ENCODE results near the gene PSME1. TPM values are rescaled to one million over a fixed set of nuclear protein-coding genes. Genes with fewer than 3 reads are reported as not detected.
A peak's percentile ranks its signal among the peaks of the same experiment; 100 is the strongest.

The PSME1 gene
- total RNA-seq, 5 donors from 2014 or later (not counting 1 experiment from before 2014, with no cell fraction given): 221 to 291 (median 259) TPM

GRCh38 chr14:24185026-24185425 lies 49.0 kb downstream of the PSME1 start:
- ATAC-seq (replicated peaks in 1 of 4) (no peak), DNase-seq (no peak)
- no peaks in the 10 kb centered on the region for H3K27me3 ChIP-seq (replicated peaks in 1 of 2; ENCODE audit: control insufficient read depth in 2 of 2, extremely low read depth in 1 of 2, insufficient read depth in 2 of 2, low read length in 1 of 2)
- WGBS (ENCODE audit: insufficient coverage): 96% methylated on average over 5 of the region's 7 CpGs
- Mint-ChIP-seq H3K4me3 (no peak overlapping the region), H3K27me3 (no peaks in the 10 kb centered on the region), H3K9me3 (no peaks in the 10 kb centered on the region), H3K36me3 (peaks cover 30% of the 10 kb centered on the region), H3K4me1 (peaks cover 23 to 29% (median 27%) of the 10 kb centered on the region in 3 donors), H3K27ac (no peak overlapping the region)
- peaks cover 3 to 30% of the 10 kb centered on the region in 2 experiments for H3K4me1 ChIP-seq (ENCODE audit: control insufficient read depth in 1 of 2, extremely low read depth in 1 of 2, insufficient read depth in 2 of 2, low read length in 2 of 2)
- ChIA-PET POLR2A (interaction anchor here (0.7 to 0.9 kb wide), 2 partner anchors 10 to 14 kb away, joined by 3 to 5 read pairs; partner anchors contain the start of gene TM9SF1 (in 1 of the 2)), CTCF (interaction anchor here in 1 of 2 donors (0.5 kb wide), 1 partner anchor 554 kb away, joined by 3 read pairs; no protein-coding TSS in a partner anchor)
- H3K36me3 ChIP-seq (ENCODE audit: control insufficient read depth in 2 of 2, extremely low read depth in 1 of 2, insufficient read depth in 1 of 2, low read length in 1 of 2): peaks cover 28 to 67% of the 10 kb centered on the region in 2 donors
- no peak overlapping the region for H3K4me3 ChIP-seq (ENCODE audit: control insufficient read depth in 1 of 2, extremely low read depth in 1 of 2, low read length in 1 of 2)
- H3K27ac ChIP-seq (ENCODE audit: low read length): no peak overlapping the region
- no peaks in the 10 kb centered on the region for H3K9me3 ChIP-seq

GRCh38 chr14:24185741-24186140 lies 49.7 kb downstream of the PSME1 start:
- no peak overlapping the region for H3K27ac Mint-ChIP-seq
- H3K4me3 Mint-ChIP-seq: no peak overlapping the region
- no peak overlapping the region for H3K27ac ChIP-seq (ENCODE audit: low read length)
- H3K36me3 ChIP-seq (ENCODE audit: control insufficient read depth in 2 of 2, extremely low read depth in 1 of 2, insufficient read depth in 1 of 2, low read length in 1 of 2): peaks cover 24 to 67% of the 10 kb centered on the region in 2 donors
- ChIA-PET POLR2A (interaction anchor here in 1 of 2 donors (0.9 kb wide), 1 partner anchor 10 kb away, joined by 3 read pairs; the partner anchor contains the start of gene TM9SF1), CTCF (interaction anchor here in 1 of 2 donors (0.6 to 0.7 kb wide), 2 partner anchors 24 to 41 kb away, joined by 3 read pairs; partner anchors contain the start of gene IRF9)
- peaks cover 23 to 30% (median 27%) of the 10 kb centered on the region in 3 donors for H3K4me1 Mint-ChIP-seq
- H3K4me1 ChIP-seq (ENCODE audit: control insufficient read depth in 1 of 2, extremely low read depth in 1 of 2, insufficient read depth in 2 of 2, low read length in 2 of 2): peaks cover 3 to 30% of the 10 kb centered on the region in 2 experiments
- H3K4me3 ChIP-seq (ENCODE audit: control insufficient read depth in 1 of 2, extremely low read depth in 1 of 2, low read length in 1 of 2): no peak overlapping the region
- H3K27me3 ChIP-seq (replicated peaks in 1 of 2; ENCODE audit: control insufficient read depth in 2 of 2, extremely low read depth in 1 of 2, insufficient read depth in 2 of 2, low read length in 1 of 2): no peaks in the 10 kb centered on the region
- no peaks in the 10 kb centered on the region for H3K9me3 ChIP-seq
- 96% methylated on average over 10 of the region's 11 CpGs for WGBS (ENCODE audit: insufficient coverage)
- ATAC-seq (replicated peaks in 1 of 4) (no peak), DNase-seq (no peak)
- H3K9me3 Mint-ChIP-seq: no peaks in the 10 kb centered on the region
- H3K36me3 Mint-ChIP-seq: peaks cover 25% of the 10 kb centered on the region
- no peaks in the 10 kb centered on the region for H3K27me3 Mint-ChIP-seq

- WGBS (ENCODE audit: insufficient coverage): 100% methylated on average over 3 of the region's 10 CpGs
- Mint-ChIP-seq H3K36me3 (peaks cover 26% of the 10 kb centered on the region), H3K4me3 (peak overlapping the region; percentile 70 to 89 (median 86)), H3K27me3 (no peaks in the 10 kb centered on the region), H3K9me3 (no peaks in the 10 kb centered on the region), H3K27ac (peak overlapping the region; percentile 59 to 72), H3K4me1 (peaks cover 28 to 38% (median 30%) of the 10 kb centered on the region in 3 donors)
- H3K9me3 ChIP-seq: no peaks in the 10 kb centered on the region
- peaks cover 3 to 30% of the 10 kb centered on the region in 2 experiments for H3K4me1 ChIP-seq (ENCODE audit: control insufficient read depth in 1 of 2, extremely low read depth in 1 of 2, insufficient read depth in 2 of 2, low read length in 2 of 2)
- H3K36me3 ChIP-seq (ENCODE audit: control insufficient read depth in 2 of 2, extremely low read depth in 1 of 2, insufficient read depth in 1 of 2, low read length in 1 of 2): peaks cover 20 to 61% of the 10 kb centered on the region in 2 donors
- DNase-seq: no peak
- CTCF ChIA-PET: no interaction called here
- no peak overlapping the region for H3K27ac ChIP-seq (ENCODE audit: low read length)
- ATAC-seq (replicated peaks in 1 of 4): no peak
- no peaks in the 10 kb centered on the region for H3K27me3 ChIP-seq (replicated peaks in 1 of 2; ENCODE audit: control insufficient read depth in 2 of 2, extremely low read depth in 1 of 2, insufficient read depth in 2 of 2, low read length in 1 of 2)
- POLR2A ChIA-PET: interaction anchor here in 1 of 2 donors (0.6 to 0.8 kb wide), 2 partner anchors 26 to 36 kb away, joined by 3 to 7 read pairs; partner anchors contain the start of gene IRF9
- H3K4me3 ChIP-seq (ENCODE audit: control insufficient read depth in 1 of 2, extremely low read depth in 1 of 2, low read length in 1 of 2): no peak overlapping the region
Observed at GRCh38 chr14:24186831-24187538, 51.0 kb downstream of the PSME1 start.

- peak overlapping the region; percentile 70 for H3K27ac ChIP-seq (ENCODE audit: low read length)
- peak overlapping the region; percentile 86 to 89 (median 89) for H3K4me3 Mint-ChIP-seq
- no peaks in the 10 kb centered on the region for H3K27me3 ChIP-seq (replicated peaks in 1 of 2; ENCODE audit: control insufficient read depth in 2 of 2, extremely low read depth in 1 of 2, insufficient read depth in 2 of 2, low read length in 1 of 2)
- ChIA-PET POLR2A (interaction anchor here in 1 of 2 donors (0.8 kb wide), 1 partner anchor 26 kb away, joined by 3 read pairs; the partner anchor contains the start of gene IRF9), CTCF (interaction anchor here in 1 of 2 donors (1.3 kb wide), 1 partner anchor 26 kb away, joined by 4 read pairs; the partner anchor contains the start of gene IRF9)
- H3K36me3 ChIP-seq (ENCODE audit: control insufficient read depth in 2 of 2, extremely low read depth in 1 of 2, insufficient read depth in 1 of 2, low read length in 1 of 2): peaks cover 21 to 61% of the 10 kb centered on the region in 2 donors
- ATAC-seq (replicated peaks in 1 of 4) (no peak), DNase-seq (no peak)
- H3K9me3 ChIP-seq: no peaks in the 10 kb centered on the region
- WGBS (ENCODE audit: insufficient coverage): 67% methylated on average over 1 of the region's 2 CpGs
- peak overlapping the region; percentile 84 to 89 for H3K4me3 ChIP-seq (ENCODE audit: control insufficient read depth in 1 of 2, extremely low read depth in 1 of 2, low read length in 1 of 2)
- no peaks in the 10 kb centered on the region for H3K27me3 Mint-ChIP-seq
- peaks cover 3 to 30% of the 10 kb centered on the region in 2 experiments for H3K4me1 ChIP-seq (ENCODE audit: control insufficient read depth in 1 of 2, extremely low read depth in 1 of 2, insufficient read depth in 2 of 2, low read length in 2 of 2)
- H3K36me3 Mint-ChIP-seq: peaks cover 26% of the 10 kb centered on the region
- peaks cover 33 to 43% (median 36%) of the 10 kb centered on the region in 3 donors for H3K4me1 Mint-ChIP-seq
- H3K27ac Mint-ChIP-seq: peak overlapping the region; percentile 89 to 94
- H3K9me3 Mint-ChIP-seq: no peaks in the 10 kb centered on the region
Observed at GRCh38 chr14:24187539-24187915, 51.5 kb downstream of the PSME1 start.

Other genes with a start within 250 kb of the PSME1 start
- gene DHRS4, start 182.4 kb upstream of the PSME1 start, total RNA-seq: 10 to 100 TPM; 11.1 to 21.4 (median 17.5) TPM
- 10 to 100 TPM; 14.0 to 21.9 (median 16.4) TPM for gene DHRS4L2, start 147.3 kb upstream of the PSME1 start, total RNA-seq
- 1 to 10 TPM in 1 of 5 donors, under 1 TPM in 4; 0.38 to 1.9 (median 0.59) TPM for gene CARMIL3, start 84.2 kb upstream of the PSME1 start, total RNA-seq
- gene CPNE6, start 64.6 kb upstream of the PSME1 start, total RNA-seq: not detected
- 10 to 100 TPM; 11.8 to 35.5 (median 29.4) TPM for gene PCK2, start 41.9 kb upstream of the PSME1 start, total RNA-seq
- 10 to 100 TPM; 78.5 to 94.1 (median 89.6) TPM for gene DCAF11, start 21.4 kb upstream of the PSME1 start, total RNA-seq
- 1 to 10 TPM; 1.9 to 3.7 (median 3.4) TPM for gene NRL, start 21.2 kb upstream of the PSME1 start, total RNA-seq
- gene FITM1, start 5.5 kb upstream of the PSME1 start, total RNA-seq: 1 to 10 TPM; 2.5 to 3.5 (median 3.2) TPM
- 10 to 100 TPM in 3 of 5 donors, 1 to 10 TPM in 2; 9.3 to 29.8 (median 20.8) TPM for gene EMC9, start 5.4 kb downstream of the PSME1 start, total RNA-seq
- 100 to 1,000 TPM; 130 to 192 (median 159) TPM for gene PSME2, start 10.4 kb downstream of the PSME1 start, total RNA-seq
- 100 to 1,000 TPM in 3 of 5 donors, 10 to 100 TPM in 2; 67.7 to 131 (median 100) TPM for gene RNF31, start 11.3 kb downstream of the PSME1 start, total RNA-seq
- 100 to 1,000 TPM; 201 to 285 (median 215) TPM for gene IRF9, start 25.1 kb downstream of the PSME1 start, total RNA-seq
- 10 to 100 TPM; 32.4 to 82.5 (median 41.5) TPM for gene REC8, start 35.9 kb downstream of the PSME1 start, total RNA-seq
- gene IPO4, start 52.6 kb downstream of the PSME1 start, total RNA-seq: 10 to 100 TPM; 34.4 to 53.4 (median 39.6) TPM
- 10 to 100 TPM; 19.0 to 29.5 (median 21.8) TPM for gene TM9SF1, start 59.2 kb downstream of the PSME1 start, total RNA-seq
- gene TSSK4, start 69.5 kb downstream of the PSME1 start, total RNA-seq: 1 to 10 TPM in 2 of 5 donors, under 1 TPM in 3; 0.35 to 1.4 (median 0.44) TPM
- gene CHMP4A, start 77.3 kb downstream of the PSME1 start, total RNA-seq: 10 to 100 TPM; 81.9 to 99.6 (median 92.8) TPM
- gene MDP1, start 79.9 kb downstream of the PSME1 start, total RNA-seq: 10 to 100 TPM in 3 of 5 donors, 1 to 10 TPM in 2; 7.2 to 17.5 (median 12.1) TPM
- 100 to 1,000 TPM in 4 of 5 donors, 10 to 100 TPM in 1; 92.1 to 107 (median 101) TPM for gene NEDD8, start 96.2 kb downstream of the PSME1 start, total RNA-seq
- gene GMPR2, start 96.7 kb downstream of the PSME1 start, total RNA-seq: 10 to 100 TPM; 53.8 to 81.2 (median 64.0) TPM
- 100 to 1,000 TPM; 119 to 160 (median 139) TPM for gene TINF2, start 106.4 kb downstream of the PSME1 start, total RNA-seq
- 10 to 100 TPM in 2 of 5 donors, 1 to 10 TPM in 3; 4.9 to 13.5 (median 9.4) TPM for gene TGM1, start 127.0 kb downstream of the PSME1 start, total RNA-seq
- gene RABGGTA, start 135.4 kb downstream of the PSME1 start, total RNA-seq: 10 to 100 TPM; 49.3 to 66.5 (median 62.4) TPM
- 10 to 100 TPM; 34.2 to 47.6 (median 39.1) TPM for gene DHRS1, start 163.6 kb downstream of the PSME1 start, total RNA-seq
- gene NOP9, start 163.7 kb downstream of the PSME1 start, total RNA-seq: 10 to 100 TPM; 29.7 to 33.2 (median 30.8) TPM
- gene CIDEB, start 171.8 kb downstream of the PSME1 start, total RNA-seq: 10 to 100 TPM; 13.0 to 22.8 (median 20.8) TPM
- gene LTB4R2, start 173.9 kb downstream of the PSME1 start, total RNA-seq: 10 to 100 TPM; 18.6 to 25.2 (median 20.3) TPM
- 10 to 100 TPM; 17.0 to 29.0 (median 18.0) TPM for gene LTB4R, start 175.3 kb downstream of the PSME1 start, total RNA-seq
- gene ADCY4, start 198.9 kb downstream of the PSME1 start, total RNA-seq: 10 to 100 TPM in 1 of 5 donors, 1 to 10 TPM in 4; 7.8 to 10.4 (median 8.5) TPM
- 10 to 100 TPM; 26.2 to 68.3 (median 59.2) TPM for gene RIPK3, start 203.8 kb downstream of the PSME1 start, total RNA-seq
- under 1 TPM in 4 of 5 donors, not detected in 1; 0.16 to 0.82 (median 0.39) TPM for gene NFATC4, start 232.0 kb downstream of the PSME1 start, total RNA-seq